Measurements from ENCODE around the gene SCGN. TPM values are rescaled to one million over a fixed set of nuclear protein-coding genes. Genes with fewer than 3 reads are reported as not detected.

SCGN gene
- total RNA-seq, 4 donors from 2014 or later, result 0.30 TPM; not detected in 3

GRCh38 chr6:25641940-25642666, 9.9 kb upstream of the SCGN start:
- Histone ChIP-seq H3K4me3 (no peak overlapping the region), H3K4me1 (no peaks in the 10 kb centered on the region), H3K27ac (no peak overlapping the region), H3K27me3 (no peaks in the 10 kb centered on the region), H3K36me3 (no peaks in the 10 kb centered on the region), H3K9me3 (no peaks in the 10 kb centered on the region)
- intact Hi-C loops (cut with DNase I; ENCODE audit: low total_unique reads), result no loop called here
- TF ChIP-seq POLR2A (IDR thresholded peaks at IDR 0.05) (no peak), CTCF (IDR thresholded peaks at IDR 0.05) (no peak)
- DNase-seq, result no peak

GRCh38 chr6:25642667-25643328, 9.2 kb upstream of the SCGN start:
- no peak for TF ChIP-seq CTCF (IDR thresholded peaks at IDR 0.05)
- no peak for TF ChIP-seq POLR2A (IDR thresholded peaks at IDR 0.05)
- Histone ChIP-seq H3K36me3 (no peaks in the 10 kb centered on the region), H3K27me3 (no peaks in the 10 kb centered on the region), H3K4me1 (no peaks in the 10 kb centered on the region), H3K4me3 (no peak overlapping the region), H3K9me3 (no peaks in the 10 kb centered on the region), H3K27ac (no peak overlapping the region)
- intact Hi-C loops (cut with DNase I; ENCODE audit: low total_unique reads), result no loop called here
- no peak for DNase-seq

- Histone ChIP-seq H3K36me3 (no peaks in the 10 kb centered on the region), H3K4me3 (no peak overlapping the region), H3K4me1 (no peaks in the 10 kb centered on the region), H3K27me3 (no peaks in the 10 kb centered on the region), H3K27ac (no peak overlapping the region), H3K9me3 (no peaks in the 10 kb centered on the region)
- intact Hi-C loops (cut with DNase I; ENCODE audit: low total_unique reads), result no loop called here
- TF ChIP-seq CTCF (IDR thresholded peaks at IDR 0.05) (no peak), POLR2A (IDR thresholded peaks at IDR 0.05) (no peak)
- no peak for DNase-seq
These were observed 6.1 kb upstream of the SCGN start for GRCh38 chr6:25645916-25646315.

- no peak for DNase-seq
- Histone ChIP-seq H3K27ac (no peak overlapping the region), H3K27me3 (peaks cover 0 to 9% of the 10 kb centered on the region in 2 donors), H3K4me1 (no peaks in the 10 kb centered on the region), H3K9me3 (no peaks in the 10 kb centered on the region), H3K4me3 (no peak overlapping the region), H3K36me3 (no peaks in the 10 kb centered on the region)
- intact Hi-C loops (cut with DNase I; ENCODE audit: low total_unique reads), result no loop called here
- no peak for TF ChIP-seq POLR2A (IDR thresholded peaks at IDR 0.05)
- TF ChIP-seq CTCF (IDR thresholded peaks at IDR 0.05), result no peak
These were observed 2.4 kb upstream of the SCGN start for GRCh38 chr6:25649611-25650010.

- Histone ChIP-seq H3K27me3 (peaks cover 0 to 9% of the 10 kb centered on the region in 2 donors), H3K27ac (no peak overlapping the region), H3K4me1 (no peaks in the 10 kb centered on the region), H3K4me3 (no peak overlapping the region), H3K36me3 (no peaks in the 10 kb centered on the region), H3K9me3 (no peaks in the 10 kb centered on the region)
- DNase-seq, result no peak
- TF ChIP-seq POLR2A (IDR thresholded peaks at IDR 0.05) (no peak), CTCF (IDR thresholded peaks at IDR 0.05) (no peak)
- intact Hi-C loops (cut with DNase I; ENCODE audit: low total_unique reads), result no loop called here
These were observed 3.7 kb downstream of the SCGN start for GRCh38 chr6:25655723-25656122.
